ENCODE data around the gene SNCAIP.
A peak's percentile ranks its signal among the peaks of the same experiment; 100 is the strongest.

Gene SNCAIP

DNA sequence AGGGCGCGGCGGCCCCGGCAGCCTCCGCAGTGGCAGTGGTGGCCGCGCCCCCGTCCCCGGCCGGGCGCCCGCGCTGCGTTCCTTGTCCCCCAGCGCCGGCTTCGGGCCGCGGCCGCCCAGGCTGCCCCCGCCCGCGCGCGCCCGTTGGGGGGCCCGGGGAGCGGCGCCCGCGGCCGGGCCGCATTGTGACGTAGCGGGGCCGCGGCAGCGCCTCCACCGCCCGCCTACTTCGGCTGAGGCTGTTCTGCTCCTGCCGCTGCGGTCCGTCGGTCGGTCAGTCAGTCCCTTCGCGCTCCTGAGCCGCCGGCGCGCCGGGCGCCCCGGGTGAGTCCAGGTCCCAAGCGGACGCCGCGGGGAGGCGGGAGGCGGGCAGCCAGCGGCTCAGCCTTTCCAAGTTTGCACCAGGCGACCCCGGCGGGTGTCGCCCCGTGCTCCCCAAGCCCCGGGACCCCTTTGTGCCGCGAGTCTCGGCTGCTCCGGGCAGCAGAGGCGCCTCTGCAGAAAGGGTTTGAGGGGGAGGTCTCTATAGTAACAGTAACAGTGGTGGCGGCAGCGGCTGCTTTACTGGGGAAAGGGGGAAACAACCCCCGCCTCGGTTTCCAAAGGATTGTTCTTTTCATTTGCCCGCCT, at the start of gene SNCAIP:
Gene SNCAIP (plus strand): TSS at position 277 of the 630 bp plus-strand sequence. CDS start 78,898 bp downstream, outside the sequence.
- peak; percentile 92 for DNase-seq

DNA sequence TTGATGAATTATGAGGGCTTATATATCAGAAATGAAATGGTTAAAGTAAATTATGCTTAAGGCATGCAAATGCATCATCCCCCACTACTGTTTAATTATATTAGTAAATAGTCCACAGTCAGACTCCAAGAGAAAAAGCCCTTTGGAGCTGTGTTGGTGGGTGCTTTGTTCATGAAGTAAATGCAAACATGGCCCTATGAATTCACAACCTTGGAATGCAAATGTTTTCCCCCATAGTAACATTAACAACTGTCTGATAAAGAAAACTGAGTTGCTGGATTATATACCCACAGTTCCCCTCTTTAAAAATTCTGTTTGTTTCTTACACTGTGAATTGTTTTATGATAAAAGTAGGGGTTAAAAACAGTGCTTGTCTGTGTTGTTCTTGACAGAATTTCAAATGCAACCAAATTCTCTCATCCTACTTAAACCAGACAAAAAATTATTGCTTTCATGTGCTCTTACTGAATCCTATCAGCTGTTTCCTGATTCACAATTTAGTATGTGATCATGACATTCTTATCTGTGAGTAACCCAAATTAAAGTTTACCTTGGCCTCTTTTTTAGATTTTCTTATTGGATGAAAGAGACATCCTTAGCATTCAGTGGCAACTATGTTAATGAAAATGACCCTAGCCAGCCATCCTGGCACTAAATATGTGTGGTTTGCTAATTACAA, 48.5 kb upstream of the SNCAIP start:
- DNase-seq = peak; percentile 55

DNA sequence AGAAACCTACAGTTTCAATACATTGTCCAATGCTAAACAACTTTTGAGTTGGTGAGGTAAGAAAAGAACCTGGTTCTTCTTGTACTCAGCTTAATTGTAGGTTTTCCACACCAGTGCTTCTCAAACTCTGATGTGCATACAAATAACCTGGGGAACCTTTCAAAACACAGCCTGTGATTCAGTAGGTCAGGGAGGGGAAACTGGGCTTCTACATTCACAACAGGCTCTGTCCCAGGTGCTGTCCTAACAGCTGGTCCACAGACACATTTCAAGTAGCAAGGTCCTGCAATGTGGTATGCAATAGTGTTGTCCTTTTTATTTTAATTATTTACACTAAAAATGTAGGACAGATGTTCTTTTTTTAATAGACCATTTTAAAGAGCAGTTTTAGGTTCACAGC, 47.4 kb upstream of the SNCAIP start:
- DNase-seq = peak; percentile 83

DNA sequence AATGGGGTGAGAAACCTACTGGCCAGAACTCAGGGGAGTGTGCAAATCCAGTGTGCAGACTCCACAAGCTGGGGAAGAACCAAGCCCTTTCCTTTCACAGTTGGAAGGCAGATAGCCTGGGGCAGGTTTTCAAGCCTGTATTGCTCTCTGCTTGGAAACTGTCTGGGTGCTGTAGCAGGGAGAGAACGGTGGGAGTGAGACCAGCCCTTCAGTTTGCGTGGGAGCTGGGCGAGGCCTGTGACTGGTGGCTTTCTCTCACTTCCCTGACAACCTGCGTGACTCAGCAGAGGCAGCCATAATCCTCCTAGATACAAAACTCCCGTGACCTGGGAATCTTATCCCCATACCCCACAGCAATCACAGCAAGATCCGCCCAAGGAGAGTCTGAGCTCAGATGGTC, 44.9 kb upstream of the SNCAIP start:
- DNase-seq = peak; percentile 88

DNA sequence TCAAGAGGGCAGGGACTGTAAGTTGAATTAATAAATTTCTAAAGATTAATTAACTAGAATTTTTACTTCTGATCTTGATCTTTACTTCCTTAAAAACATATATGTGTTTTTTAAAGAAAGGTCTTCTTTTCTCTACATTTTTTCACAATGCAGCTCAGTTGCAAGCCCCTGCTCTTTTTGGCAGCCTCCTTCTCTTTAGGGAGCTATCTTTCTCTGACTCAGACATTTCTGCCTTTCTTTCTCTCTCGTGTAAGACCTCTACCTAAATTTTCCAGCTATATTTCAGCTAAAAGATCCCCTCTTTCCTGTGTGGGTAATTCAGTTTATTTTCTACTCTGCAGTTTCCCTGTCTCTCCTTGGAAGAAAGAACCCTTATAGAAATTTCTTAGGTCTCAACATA, 38.3 kb upstream of the SNCAIP start:
- DNase-seq = no peak

DNA sequence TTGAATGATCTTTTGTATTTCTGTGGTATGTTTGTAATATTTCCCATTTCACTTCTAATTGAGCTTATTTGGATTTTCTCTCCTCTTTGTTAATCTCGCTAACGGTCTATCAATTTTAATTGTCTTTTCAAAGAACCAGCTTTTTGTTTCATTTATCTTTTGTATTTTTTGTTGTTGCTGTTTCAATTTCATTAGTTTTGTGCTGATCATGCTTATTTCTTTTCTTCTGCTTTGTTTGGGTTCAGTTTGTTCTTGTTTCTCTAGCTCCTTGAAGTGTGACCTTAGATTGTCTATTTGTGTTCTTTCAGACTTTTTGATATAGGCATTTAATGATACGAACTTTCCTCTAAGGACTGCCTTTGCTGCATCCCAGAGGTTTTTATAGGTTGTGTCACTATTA, 28.4 kb upstream of the SNCAIP start:
- DNase-seq = no peak

DNA sequence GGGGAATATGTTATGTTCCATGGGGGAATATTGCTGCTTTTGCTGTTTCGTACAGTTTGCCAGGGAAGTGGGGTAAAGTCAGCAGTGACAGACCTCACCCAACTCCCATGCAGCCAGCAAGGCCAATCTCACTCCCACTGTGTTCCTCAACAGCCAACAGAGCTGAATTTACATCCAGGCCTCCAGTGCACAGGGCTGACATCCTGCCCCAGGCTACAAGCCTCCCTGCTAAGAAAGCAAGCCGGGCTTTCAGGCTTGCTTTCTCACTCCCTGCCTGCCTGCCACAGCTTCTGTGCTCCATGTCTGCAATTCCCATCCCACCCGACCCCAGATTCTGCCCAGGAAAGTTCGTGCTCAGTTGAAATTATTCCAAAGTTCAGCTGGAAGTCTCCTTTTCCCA, 25.5 kb upstream of the SNCAIP start:
- DNase-seq = peak; percentile 28

DNA sequence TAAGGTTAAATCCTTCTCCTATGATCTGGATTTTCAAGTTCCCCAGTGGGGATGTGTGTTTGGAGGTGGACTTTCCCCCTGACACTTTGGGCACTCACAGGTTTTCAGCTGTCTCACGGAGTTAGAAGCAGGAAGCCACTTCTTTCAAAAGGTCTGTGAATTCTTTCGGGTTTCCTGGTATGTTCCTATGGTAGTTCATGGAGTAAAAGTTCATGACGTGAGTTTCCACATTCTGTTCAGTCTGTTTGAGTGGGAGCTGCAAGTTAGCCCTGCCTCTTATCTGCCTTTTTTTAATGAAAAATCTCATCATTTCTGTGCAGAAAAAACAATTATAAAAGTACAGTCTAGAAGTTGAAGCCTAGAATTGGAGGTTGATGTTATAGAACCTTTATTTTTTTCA, 24.9 kb upstream of the SNCAIP start:
- no peak for DNase-seq

DNA sequence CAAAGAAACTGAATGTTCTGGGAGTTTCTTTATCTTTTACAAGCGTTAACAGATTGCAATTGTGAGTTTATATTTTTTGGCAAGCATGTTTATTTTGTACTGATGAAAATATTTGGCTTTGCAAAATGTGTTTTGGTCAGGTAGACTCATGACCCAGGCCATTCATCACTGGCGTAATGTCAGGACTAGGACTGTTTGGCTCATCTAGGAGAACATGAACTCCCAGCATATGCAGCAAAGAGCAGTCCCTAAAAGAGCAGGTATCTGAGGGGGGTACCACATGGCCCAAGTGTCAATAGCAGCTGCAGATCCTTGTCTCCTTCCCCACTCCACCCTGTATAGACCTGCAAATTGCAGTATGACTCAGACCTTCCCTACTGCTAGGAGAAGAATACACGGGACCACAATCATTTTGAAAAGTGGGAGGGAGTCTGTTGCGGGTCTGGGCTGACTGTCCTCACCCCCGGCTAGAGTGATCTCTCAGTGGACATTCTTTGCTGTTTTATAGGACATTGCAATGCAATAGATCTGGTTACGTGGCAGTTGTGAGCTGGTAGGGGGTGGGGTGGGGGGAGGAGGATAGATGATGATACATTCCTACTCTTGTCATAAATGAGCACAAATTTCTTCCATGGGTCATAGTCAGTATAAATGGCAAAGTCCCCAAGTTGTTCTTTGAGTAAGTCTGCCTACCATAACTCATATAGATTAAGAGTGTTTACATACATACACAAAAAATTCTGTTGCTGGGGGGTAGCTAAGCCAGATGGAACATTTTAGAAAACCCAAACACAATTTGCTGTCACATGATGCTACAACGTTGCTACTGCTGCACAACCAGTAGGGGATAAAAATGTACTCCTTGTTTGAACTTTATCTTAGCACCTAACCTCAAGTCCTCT, 20.8 kb upstream of the SNCAIP start:
- peak; percentile 93 for DNase-seq

DNA sequence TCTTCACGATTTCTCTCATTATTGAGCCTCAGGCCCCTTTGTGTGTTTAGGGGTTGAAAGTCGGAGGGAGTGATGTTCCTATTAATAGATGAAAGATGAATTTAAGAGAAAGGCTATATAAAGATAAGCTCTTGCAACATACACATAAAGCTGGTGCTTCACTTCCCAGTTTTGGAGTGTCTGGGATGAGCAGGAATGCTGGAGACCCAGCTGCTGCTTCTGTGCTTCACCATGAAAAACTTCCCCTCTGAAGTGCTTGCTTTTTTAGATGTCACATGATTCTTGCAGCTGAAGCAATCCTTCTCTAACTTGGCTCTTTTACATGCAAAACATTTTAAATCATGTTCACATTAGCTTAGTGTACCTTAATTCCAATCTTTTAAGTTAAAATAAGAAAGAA, 19.7 kb upstream of the SNCAIP start:
- no peak for DNase-seq

DNA sequence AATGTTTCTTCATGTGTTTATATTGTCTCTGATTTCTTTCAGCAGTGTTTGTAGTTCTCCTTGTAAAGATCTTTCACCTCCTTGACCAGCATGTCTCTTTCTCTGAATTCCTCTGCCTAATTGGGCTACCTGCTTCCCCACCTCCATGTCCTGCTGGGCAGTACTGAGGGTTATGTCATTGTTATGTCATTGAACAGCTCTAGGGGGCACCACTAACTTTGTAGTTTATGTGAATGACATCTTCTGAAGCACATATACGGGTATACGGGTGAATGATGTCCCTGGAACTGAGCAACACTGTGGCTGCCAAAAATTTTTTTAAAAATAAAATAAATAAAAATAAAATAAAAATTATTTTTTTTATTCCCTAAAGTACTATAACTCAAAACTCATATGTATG, 16.9 kb upstream of the SNCAIP start:
- DNase-seq = peak; percentile 78

DNA sequence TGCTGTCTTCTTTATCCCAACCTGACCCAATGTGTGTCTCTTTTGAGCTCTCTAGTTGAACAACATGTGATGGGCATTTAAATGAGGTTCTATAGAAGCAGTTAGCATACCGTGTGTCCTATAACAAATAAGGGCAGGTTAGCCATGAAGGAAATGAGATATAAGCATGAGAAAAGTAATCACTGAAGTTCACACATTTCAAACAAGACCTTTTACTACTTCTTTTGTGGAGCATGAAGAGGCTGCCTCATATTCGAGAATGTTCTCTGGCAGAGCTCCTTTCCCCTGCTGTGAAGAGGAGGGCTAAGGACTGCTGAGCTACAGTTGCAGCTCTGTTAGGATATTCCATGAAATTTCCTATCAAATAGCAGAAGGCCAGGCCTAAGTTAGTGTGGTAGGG, 15.2 kb upstream of the SNCAIP start:
- DNase-seq = no peak

DNA sequence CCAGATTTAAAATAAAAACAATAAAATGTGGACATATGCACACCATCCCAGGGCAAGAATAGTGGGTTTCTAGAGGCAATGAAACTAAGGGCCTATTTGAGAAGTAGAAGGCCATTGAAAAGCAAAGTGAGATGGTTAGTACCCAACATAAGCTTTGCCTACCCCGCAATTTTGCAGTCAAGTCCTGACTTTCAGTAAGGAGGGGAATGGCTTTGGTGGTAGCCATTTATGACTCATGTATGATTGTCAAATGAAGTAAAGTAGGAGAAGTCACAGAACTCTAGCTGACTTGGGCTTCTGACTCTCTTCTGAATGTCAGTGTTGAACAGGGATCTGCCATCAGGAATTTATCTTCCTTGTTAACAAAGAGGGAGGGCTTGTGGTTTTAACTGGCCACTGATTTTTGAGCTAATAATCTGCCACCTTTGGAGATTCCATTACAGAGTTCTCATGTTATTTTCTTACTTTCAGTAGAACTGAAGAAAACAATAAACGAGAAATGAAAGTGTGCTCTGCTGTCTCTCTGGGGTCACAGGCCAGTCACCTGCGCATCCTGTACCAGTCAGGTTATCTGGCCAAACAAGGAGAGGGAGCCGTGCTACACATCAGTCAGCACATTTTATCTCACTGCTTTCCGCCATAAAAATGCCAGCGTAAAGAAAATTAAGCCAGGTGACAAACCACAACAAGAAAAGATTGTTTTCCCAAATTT, 14.3 kb upstream of the SNCAIP start:
- DNase-seq = no peak

DNA sequence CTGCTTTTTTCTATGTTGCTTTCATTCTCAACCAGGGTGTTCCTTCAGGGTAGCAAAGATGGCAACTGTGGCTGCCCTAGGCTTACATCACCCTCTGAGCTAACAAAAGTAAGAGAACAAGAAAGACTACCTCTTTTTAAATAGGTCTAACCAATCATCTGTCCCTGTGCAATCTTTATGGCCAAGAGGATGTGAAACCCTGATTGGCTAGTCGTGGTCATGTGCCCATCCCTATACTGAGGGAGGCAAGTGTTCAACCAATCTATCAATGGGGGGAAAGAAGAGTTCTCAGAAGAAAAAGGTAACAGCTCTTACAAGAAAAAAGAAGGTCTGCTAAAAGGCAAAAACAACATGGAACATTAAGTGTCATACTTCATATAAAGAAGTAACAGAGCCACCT, 11.7 kb upstream of the SNCAIP start:
- peak; percentile 64 for DNase-seq

DNA sequence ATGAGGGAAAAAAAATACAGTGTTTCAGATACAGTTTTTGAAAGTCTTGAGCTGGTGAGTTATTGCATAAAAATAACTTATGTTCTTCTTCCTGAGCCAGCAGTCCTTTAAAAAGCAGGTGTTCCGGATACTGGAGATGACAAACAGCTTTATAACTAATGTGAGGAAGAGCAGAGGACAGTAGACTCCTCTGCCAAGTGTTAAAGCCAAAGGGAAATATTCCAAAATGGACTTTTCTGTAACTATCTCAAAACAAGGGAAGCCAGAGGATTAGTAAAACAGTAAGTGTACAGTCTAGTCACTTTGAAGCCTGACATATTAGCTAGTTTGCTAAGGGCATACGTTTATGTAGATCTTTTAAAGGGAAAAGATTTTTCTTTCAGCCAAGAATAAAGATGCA, 11.0 kb upstream of the SNCAIP start:
- DNase-seq = peak; percentile 45

DNA sequence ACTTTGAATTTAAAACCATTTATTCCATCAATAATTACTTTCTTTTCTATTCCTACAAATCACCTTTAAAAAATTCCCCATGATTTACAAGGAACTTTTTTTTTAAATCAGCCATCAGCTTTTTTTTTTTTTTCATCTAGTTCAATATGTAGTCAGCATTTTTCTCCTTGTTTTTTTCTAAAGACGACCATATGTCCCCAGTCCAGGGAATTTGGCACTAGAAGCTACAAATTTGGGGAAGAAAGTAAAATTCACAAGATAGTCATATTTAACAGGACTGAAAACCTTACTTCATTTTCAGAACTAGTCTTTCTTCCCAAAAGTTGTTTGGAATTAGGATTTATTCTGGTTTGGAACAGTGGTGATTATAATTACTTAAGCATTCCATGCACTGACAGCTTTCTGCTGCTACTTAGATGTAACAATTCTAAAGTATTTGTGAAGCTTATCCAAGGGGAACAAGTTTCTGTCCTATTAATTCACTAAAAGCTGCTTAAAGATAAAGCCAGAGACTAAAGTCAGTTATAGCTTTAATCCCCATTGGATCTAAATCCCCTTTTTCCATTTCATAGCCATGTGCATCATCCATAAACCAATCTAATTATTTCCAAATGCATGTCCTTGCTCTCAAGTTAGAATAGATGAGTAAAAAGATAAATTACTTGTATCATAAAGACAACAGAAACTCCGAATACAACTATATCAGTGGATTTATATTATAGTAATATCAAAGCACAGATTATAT, 7.4 kb upstream of the SNCAIP start:
- no peak for DNase-seq

DNA sequence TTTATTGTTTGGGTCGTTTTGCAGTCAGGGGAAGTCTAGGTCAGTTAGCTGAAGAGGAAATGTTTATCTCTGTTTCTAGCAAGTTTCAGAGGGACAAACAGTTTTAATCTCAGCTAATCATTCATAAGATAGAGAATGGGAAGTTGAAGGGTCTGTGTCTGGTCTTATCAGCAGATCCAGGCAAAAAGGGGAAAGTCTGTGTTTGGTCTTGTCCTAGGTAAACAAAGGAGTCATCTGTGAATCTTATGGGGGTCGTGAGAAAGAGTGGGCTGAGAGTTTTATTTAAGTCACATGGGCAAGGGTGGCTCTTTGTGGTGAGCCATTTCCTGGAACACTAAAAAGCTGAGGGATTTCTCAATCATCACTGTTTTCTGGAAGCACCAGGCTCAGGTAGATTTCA, 5.6 kb upstream of the SNCAIP start:
- no peak for DNase-seq

DNA sequence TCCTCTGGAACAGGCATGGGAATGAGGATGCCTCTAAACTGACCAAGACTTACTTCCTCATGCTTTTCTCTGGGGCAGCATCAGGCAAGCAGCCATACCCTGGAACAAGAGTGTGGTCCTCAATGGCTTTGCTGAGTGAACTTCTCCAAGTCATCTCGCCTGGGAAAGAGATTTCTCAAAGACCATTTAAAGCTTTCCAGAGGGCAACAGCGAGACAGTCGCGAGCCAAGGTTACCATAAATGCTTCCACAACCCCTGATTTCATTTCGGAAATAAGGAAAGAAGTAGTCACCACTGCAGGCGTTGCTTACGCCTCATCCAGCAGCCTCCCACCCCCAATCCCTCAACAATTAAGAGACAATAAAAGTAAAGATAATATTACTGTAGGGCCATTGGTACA, 1.1 kb upstream of the SNCAIP start:
- peak; percentile 50 for DNase-seq

DNA sequence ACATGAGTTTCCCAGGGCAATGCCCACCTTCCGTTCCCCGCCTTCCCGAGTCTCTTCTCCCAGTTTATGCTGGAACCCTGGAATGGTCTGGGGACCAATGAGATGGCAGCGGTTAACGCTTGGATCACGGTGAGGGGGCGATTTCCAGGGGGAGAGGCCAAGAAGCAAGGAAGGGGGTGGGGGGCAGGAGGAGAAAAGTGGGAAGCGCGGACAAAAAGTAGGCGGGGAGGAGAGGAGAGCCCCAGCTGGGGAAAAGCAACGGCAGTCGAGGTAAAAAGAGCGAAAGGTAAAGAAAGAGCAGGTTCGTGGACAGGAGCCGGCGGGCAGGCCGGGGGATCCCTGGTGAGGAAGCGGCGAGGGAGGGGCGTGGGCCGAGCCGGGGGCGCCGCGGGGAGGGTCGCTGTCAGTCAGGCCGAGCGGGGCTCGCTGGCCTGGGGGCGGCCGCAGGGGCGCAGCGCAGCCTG, 508 bp upstream of the SNCAIP start:
- DNase-seq = peak; percentile 92

DNA sequence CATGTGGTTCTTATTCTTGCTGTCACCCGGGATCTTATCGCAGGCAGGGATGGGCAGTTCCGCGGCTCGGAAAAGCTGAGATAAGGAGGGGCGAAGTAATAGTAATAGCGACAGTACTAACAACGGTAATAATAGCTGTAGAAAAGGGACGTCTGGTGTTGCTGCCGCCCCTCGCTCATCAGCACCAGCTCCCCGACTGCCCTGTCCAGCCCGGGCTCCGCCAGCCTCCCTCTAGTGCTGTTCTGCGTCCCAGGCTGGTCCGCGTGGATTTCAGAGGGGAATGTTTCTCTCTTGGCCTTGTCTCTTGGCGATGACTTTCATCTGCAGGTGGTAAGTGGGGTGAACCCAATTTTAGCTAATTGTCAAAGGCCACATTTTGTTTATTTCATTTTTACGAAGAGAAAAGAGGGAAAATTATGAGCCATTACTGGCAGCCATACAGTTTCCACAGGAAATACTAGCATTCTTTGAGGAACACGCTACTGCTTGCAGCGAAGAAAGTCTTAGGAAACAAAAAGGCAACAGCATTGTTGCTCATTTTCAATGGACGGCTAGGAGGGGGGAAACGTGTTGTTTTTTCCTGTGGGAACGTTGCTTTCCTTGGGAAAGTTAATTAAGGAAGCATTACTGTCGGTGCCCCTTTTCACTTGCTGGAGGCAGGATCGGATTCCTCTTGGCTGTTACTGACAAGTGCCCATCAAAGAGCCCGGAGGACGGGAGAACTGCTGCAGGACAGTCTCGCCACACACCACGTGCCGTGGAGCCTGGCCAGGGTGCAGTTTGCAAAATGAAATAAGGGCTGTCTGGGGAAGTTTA, 762 bp downstream of the SNCAIP start:
- peak; percentile 85 for DNase-seq

DNA sequence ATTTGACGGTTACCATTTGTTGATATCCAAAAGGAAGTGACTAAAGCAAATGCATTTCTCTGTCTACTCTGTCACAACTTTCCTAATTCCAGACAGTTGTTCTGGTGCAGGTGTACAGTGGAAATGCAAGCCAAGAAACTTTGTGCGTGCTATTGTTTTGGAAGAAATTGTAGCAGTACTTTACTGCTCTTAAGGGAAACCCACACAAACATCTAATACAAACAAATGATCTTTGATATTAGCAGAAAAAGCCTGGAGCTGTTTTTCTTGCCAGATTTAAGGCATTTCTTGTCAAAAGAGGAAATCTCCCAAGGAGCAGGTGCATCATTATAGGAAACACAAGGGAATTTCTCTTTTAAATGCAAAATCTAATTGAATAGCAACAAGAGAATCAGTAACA, 2.0 kb downstream of the SNCAIP start:
- DNase-seq = peak; percentile 38
